A673 (cell line): ENCODE measurements around the gene UBE2L3. TPM values are rescaled to one million over a fixed set of nuclear protein-coding genes. Genes with fewer than 3 reads are reported as not detected.

Source experiments
- BruUV-seq: library from RNA; stranded (reverse); fragments of 400-500 nt; replicated peaks from 2 replicates; lab custom pipeline; 2021; lab: Mats Ljungman, UMichigan
- CTCF ChIA-PET: fragments of 300-600 bp; sonication (Branson Sonifier 250); formaldehyde crosslinking; loops from one replicate; lab custom pipeline; 2022; ENCODE audit warnings: antibody characterized with exemption; lab: Charles Lee
- POLR2A ChIA-PET: fragments of 300-600 bp; sonication (Branson Sonifier 250); formaldehyde crosslinking; loops from one replicate; lab custom pipeline; 2022; ENCODE audit warnings: antibody characterized with exemption; ENCODE audit not compliant: low non-redundant PET; lab: Charles Lee
- DNase-seq: peaks from one replicate; pipeline ENCODE4 v3.0.0-alpha.2; 2015; ENCODE audit warnings: low spot score
- H3K27ac ChIP-seq: fragments of 200-600 bp; sonication (generic); 2 replicates; pipeline ENCODE4 v1.5.1; 2016; ENCODE audit warnings: mixed run types, low read depth, mild to moderate bottlenecking, mixed read lengths, antibody characterized with exemption, low read length; ENCODE audit not compliant: poor library complexity, severe bottlenecking
- H3K27me3 ChIP-seq: fragments of 200-600 bp; sonication (generic); replicated peaks from 2 replicates; pipeline ENCODE4 v1.6.1; 2017; ENCODE audit warnings: mixed run types, low read depth, mild to moderate bottlenecking, mixed read lengths, antibody characterized with exemption, low read length; ENCODE audit not compliant: insufficient read depth, poor library complexity
- H3K36me3 ChIP-seq: fragments of 200-600 bp; sonication (generic); 2 replicates; pipeline ENCODE4 v1.6.1; 2016; ENCODE audit warnings: mixed run types, mild to moderate bottlenecking, mixed read lengths, antibody characterized with exemption, low read length; ENCODE audit not compliant: insufficient read depth, poor library complexity, severe bottlenecking
- H3K4me1 ChIP-seq: fragments of 200-600 bp; sonication (generic); 2 replicates; pipeline ENCODE4 v1.6.1; 2017; ENCODE audit warnings: mixed run types, mild to moderate bottlenecking, mixed read lengths, antibody characterized with exemption, low read length; ENCODE audit not compliant: insufficient read depth, poor library complexity, severe bottlenecking
- H3K4me3 ChIP-seq: fragments of 200-600 bp; sonication (generic); 2 replicates; pipeline ENCODE4 v1.5.1; 2016; ENCODE audit warnings: low read depth, mixed run types, mild to moderate bottlenecking, mixed read lengths, low read length; ENCODE audit not compliant: poor library complexity, severe bottlenecking
- H3K9me3 ChIP-seq: fragments of 200-600 bp; sonication (generic); 2 replicates; pipeline ENCODE4 v1.6.1; 2016; ENCODE audit warnings: mixed run types, low read depth, mild to moderate bottlenecking, mixed read lengths, antibody characterized with exemption, low read length; ENCODE audit not compliant: poor library complexity, severe bottlenecking
- EZH2 ChIP-seq: fragments of 200-600 bp; sonication (generic); IDR thresholded peaks from 2 replicates; pipeline ENCODE4 v1.6.1; 2017; ENCODE audit warnings: borderline replicate concordance, low read depth, mild to moderate bottlenecking, mixed read lengths, antibody characterized with exemption, low read length; ENCODE audit not compliant: poor library complexity, severe bottlenecking
- intact Hi-C: fragments of 100-400 bp; cut with micrococcal nuclease; formaldehyde crosslinking; loops from one replicate; pipeline ENCODE4 v1.10.0; 2022; ENCODE audit not compliant: unreplicated experiment
- total RNA-seq: library from RNA; stranded (reverse); gene quantifications from 2 replicates; pipeline ENCODE4 v1.2.3, GENCODE V29; 2021
- TF ChIP-seq, protein P1 (sequence below): fragments of 300-800, 200-600 bp; sonication (generic); conservative IDR thresholded peaks from 2 replicates; pipeline ENCODE4 v1.5.1; 2017; ENCODE audit warnings: low read depth, mild to moderate bottlenecking, antibody characterized with exemption, low read length, moderate library complexity, mixed read lengths

Gene UBE2L3
- total RNA-seq, 1 experiment from 2014 or later, result 118 TPM

DNA sequence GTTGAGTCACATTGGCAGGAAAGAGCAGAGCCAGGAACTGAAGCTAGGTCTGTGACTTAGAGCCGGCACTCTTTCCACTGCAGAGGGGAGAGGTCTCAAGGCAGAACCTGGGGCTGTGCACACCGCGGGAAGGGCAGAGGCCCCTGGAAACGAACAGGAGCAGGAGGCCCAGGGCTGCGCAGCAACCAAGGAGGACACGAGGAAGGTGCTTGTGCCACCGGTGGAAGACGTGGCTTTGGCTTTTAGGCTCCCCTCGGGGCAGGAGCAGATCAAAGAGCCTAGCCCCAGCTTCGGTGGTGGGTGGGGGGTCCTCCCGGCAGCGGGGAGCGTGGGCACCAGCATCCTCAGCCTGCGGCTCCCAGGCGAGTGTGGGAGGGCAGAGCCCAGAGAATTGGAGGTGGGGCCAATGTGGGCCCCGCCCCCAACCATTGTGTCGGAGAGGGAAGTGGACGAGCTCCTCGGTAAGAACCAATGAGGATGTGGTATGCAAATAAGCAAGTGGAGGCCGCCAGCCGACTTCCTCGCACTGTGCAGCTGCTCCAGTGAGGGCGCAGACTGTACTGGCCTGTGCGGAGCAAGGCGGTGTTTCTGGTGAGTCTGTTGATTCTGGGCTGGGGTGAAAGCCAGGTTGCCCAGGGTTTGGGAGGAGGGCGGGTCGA lies 64.9 kb downstream of the UBE2L3 start, which contains the start of gene CCDC116:
TSS of gene CCDC116 (plus strand) at position 524 of the 659 bp plus-strand sequence. CDS start 422 bp downstream, outside the sequence.
- H3K27ac ChIP-seq, result no peak within 1 kb of the TSS
- no peak within 1 kb of the TSS for H3K4me3 ChIP-seq
- peaks cover 9% of the 10 kb centered on the region for H3K4me1 ChIP-seq
- ChIA-PET POLR2A (no interaction called here), CTCF (interaction anchor here (1.0 kb wide), 2 partner anchors 10 to 15 kb away, joined by 3 to 7 read pairs; no protein-coding TSS in a partner anchor)
- no peaks in the 10 kb centered on the region for H3K27me3 ChIP-seq
- intact Hi-C loops, result no loop called here
- TF ChIP-seq, protein P1, sequence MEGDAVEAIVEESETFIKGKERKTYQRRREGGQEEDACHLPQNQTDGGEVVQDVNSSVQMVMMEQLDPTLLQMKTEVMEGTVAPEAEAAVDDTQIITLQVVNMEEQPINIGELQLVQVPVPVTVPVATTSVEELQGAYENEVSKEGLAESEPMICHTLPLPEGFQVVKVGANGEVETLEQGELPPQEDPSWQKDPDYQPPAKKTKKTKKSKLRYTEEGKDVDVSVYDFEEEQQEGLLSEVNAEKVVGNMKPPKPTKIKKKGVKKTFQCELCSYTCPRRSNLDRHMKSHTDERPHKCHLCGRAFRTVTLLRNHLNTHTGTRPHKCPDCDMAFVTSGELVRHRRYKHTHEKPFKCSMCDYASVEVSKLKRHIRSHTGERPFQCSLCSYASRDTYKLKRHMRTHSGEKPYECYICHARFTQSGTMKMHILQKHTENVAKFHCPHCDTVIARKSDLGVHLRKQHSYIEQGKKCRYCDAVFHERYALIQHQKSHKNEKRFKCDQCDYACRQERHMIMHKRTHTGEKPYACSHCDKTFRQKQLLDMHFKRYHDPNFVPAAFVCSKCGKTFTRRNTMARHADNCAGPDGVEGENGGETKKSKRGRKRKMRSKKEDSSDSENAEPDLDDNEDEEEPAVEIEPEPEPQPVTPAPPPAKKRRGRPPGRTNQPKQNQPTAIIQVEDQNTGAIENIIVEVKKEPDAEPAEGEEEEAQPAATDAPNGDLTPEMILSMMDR, result no peak
- no peak for TF ChIP-seq EZH2
- BruUV-seq, result no TSS peak
- no peaks in the 10 kb centered on the region for H3K9me3 ChIP-seq
- DNase-seq, result peak; percentile 91
- H3K36me3 ChIP-seq, result peaks cover 7% of the 10 kb centered on the region

GRCh38 chr22:21632931-21633330 lies 65.4 kb downstream of the UBE2L3 start:
- TF ChIP-seq, protein P1, result no peak
- no peak for TF ChIP-seq EZH2
- peaks cover 3% of the 10 kb centered on the region for H3K36me3 ChIP-seq
- no peaks in the 10 kb centered on the region for H3K27me3 ChIP-seq
- H3K9me3 ChIP-seq, result no peaks in the 10 kb centered on the region
- CTCF ChIA-PET, result interaction anchor here (1.0 kb wide), 2 partner anchors 10 to 14 kb away, joined by 3 to 7 read pairs; no protein-coding TSS in a partner anchor
- no TSS peak for BruUV-seq
- intact Hi-C loops, result no loop called here
- POLR2A ChIA-PET, result no interaction called here
- no peak overlapping the region for H3K27ac ChIP-seq
- H3K4me1 ChIP-seq, result peaks cover 9% of the 10 kb centered on the region
- no peak for DNase-seq
- no peak overlapping the region for H3K4me3 ChIP-seq

DNA sequence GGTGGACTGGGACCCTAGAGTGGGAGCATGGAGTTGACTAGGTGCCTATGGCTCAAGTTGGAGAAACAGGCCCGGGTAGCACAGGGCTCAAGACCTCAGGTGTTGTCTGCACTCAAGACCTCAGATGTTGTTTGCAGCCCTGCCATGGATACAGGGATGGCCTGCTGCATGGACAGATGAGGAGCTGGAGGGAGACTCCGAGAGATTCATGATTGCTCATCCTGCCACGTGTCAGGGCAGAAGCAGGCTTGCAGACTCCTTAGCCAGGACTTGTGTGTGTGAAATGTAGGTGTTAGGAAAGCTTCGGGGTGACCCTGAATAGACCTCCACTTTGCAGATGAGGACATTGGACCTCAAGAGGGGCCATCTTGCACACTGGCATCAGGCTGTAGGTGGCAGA lies 66.0 kb downstream of the UBE2L3 start:
- intact Hi-C loops, result no loop called here
- DNase-seq, result no peak
- no peaks in the 10 kb centered on the region for H3K9me3 ChIP-seq
- H3K4me3 ChIP-seq, result no peak overlapping the region
- H3K36me3 ChIP-seq, result no peaks in the 10 kb centered on the region
- no TSS peak for BruUV-seq
- TF ChIP-seq, protein P1, result no peak
- TF ChIP-seq EZH2, result no peak
- no peaks in the 10 kb centered on the region for H3K27me3 ChIP-seq
- ChIA-PET CTCF (no interaction called here), POLR2A (no interaction called here)
- H3K27ac ChIP-seq, result no peak overlapping the region
- H3K4me1 ChIP-seq, result peaks cover 7% of the 10 kb centered on the region
